AG09309 (cell line): ENCODE results near the gene TBCE.

Experiments used
- DNase-seq: peaks from one replicate; pipeline ENCODE4 v3.0.0-alpha.2; 2010; ENCODE audit warnings: low read depth
- H3K4me3 ChIP-seq: 2 replicates; pipeline ENCODE4 v1.5.1; 2011; ENCODE audit warnings: mild to moderate bottlenecking, low read depth, low read length, moderate library complexity; ENCODE audit not compliant: control insufficient read depth
- TF ChIP-seq, protein P1 (sequence below): IDR thresholded peaks from 2 replicates; pipeline ENCODE4 v1.5.1; 2011; ENCODE audit warnings: mild to moderate bottlenecking, low read depth, low read length, inconsistent platforms; ENCODE audit not compliant: insufficient read depth, control insufficient read depth; ENCODE audit errors: missing control alignments

Gene TBCE

DNA sequence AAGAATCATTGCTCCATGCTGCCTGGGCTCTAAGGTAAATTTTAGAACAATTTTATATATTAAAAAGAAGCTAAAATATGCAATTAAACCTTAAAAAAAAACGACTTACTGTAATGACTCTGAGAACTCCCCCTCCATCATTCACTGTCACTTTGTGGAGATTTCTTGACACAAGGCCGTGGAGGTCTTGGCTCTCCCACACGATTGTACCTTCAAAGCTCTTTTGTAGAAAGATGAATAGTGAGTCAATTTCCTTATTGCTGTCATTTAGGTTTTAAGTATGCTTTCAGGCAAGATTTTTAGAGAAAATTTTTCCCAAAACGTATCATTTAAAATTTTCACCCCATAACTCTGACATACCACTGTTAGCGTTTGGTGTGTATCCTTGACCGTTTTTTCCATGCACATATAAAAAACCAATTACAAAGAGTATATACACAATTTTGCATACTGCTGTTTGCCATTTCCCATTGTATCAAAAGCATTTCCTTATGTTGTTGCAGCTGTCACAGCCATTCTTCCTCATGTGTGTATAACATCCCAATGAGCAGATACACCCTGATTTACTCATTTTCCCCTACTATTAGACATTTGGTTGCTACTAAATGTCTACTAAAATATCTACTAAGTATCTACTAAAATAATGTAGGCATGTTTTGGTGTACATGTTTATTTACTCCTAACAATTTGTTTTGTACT, 103.7 kb downstream of the TBCE start:
- TF ChIP-seq, protein P1, sequence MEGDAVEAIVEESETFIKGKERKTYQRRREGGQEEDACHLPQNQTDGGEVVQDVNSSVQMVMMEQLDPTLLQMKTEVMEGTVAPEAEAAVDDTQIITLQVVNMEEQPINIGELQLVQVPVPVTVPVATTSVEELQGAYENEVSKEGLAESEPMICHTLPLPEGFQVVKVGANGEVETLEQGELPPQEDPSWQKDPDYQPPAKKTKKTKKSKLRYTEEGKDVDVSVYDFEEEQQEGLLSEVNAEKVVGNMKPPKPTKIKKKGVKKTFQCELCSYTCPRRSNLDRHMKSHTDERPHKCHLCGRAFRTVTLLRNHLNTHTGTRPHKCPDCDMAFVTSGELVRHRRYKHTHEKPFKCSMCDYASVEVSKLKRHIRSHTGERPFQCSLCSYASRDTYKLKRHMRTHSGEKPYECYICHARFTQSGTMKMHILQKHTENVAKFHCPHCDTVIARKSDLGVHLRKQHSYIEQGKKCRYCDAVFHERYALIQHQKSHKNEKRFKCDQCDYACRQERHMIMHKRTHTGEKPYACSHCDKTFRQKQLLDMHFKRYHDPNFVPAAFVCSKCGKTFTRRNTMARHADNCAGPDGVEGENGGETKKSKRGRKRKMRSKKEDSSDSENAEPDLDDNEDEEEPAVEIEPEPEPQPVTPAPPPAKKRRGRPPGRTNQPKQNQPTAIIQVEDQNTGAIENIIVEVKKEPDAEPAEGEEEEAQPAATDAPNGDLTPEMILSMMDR, result no peak
- DNase-seq, result no peak
- H3K4me3 ChIP-seq, result no peak overlapping the region

DNA sequence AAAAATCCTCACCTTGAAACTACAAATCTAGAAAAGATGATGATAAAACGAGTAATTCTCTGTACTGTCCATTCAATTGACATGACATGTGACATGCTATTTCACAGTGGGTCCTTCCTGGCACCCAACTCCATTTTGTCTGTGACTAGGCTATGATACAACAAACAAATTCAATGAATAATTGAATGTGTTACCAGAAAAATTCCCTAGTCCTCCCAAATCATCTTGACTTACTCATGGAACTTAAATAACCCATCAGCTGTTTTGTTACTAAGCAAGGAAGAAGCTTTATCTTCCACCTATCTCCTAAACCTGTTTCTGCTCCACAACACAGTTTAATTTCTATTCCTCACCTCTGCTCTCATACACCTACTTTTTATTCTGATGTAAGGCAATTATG, 106.6 kb downstream of the TBCE start:
- no peak for DNase-seq
- TF ChIP-seq, protein P1, result no peak
- H3K4me3 ChIP-seq, result no peak overlapping the region

DNA sequence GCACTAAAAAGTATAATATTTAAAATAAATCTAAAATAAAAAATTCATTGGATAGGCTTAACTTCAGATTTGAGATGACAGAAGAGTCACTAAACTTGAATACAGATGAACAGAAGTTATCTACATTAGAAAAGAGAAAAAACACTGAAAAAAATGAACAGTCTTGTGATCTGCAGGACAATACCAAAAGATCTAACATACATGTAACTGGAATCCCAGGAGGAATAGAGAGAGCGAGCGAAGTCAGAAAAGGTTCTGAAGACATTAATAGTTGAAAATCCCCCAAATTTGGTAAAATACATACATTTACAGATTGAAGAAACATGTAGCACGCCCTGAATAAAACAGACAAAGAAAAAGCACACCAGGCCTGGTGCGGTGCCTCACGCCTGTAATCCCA, 115.9 kb downstream of the TBCE start:
- TF ChIP-seq, protein P1, result no peak

DNA sequence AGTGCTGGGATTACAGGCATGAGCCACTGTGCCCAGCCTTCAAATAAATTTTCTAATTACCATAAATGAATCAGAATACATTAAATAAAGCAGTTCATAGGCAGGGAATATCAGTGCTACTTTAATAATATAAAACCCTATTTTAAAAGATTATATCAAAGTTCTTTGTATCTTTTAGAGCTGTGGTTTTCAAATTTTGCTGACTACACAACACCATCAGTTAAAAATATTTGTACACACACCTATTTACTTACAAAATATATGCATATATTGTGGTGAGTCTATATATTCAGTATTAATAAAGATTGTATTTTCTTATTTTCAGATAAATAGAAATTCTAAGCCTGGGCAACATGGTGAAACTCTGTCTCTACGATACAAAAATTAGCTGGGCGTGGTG, 118.3 kb downstream of the TBCE start:
- no peak overlapping the region for H3K4me3 ChIP-seq
- no peak for DNase-seq
- TF ChIP-seq, protein P1, result no peak

More for the DNA sequence above, 115.9 kb downstream of the TBCE start:
- DNase-seq, result no peak
- H3K4me3 ChIP-seq, result no peak overlapping the region

DNA sequence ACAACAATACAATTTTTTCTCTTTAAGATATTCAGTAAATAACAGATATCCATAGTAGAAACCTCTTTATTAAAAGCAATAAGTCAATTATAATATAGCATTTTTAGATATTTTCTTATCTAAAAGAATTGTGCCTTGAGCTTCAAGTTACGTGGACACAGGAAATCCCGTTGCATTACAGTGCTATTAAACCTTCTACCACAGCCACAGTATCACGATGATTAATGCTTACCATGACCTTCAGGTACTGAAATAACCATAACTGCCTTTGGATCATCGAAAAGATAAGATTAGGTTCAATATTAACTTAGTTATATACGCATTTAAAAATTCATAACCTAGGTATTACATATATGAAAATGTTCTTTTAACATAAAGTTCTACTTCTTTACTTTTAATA, 119.1 kb downstream of the TBCE start:
- no peak for DNase-seq
- TF ChIP-seq, protein P1, result no peak
- H3K4me3 ChIP-seq, result no peak overlapping the region

DNA sequence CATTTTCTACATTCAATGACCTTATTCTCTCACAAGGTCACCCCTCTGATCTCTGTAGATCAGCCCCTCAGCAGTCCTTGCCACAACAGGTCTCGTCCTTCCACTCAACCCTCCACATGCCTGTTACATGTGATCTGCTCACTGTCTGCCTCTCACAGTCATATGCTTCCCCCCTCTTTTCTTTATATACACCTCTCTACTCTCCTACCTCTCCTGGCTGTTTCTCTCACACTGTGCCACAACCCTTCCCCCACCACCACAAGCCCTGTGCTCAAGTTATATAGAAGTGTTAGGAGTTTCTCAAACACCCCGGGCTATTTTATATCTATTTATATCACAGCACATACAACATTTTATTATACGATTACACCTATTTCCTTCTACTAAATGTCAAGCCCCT, 124.4 kb downstream of the TBCE start:
- no peak for DNase-seq
- no peak overlapping the region for H3K4me3 ChIP-seq
- TF ChIP-seq, protein P1, result no peak
